K562 (cell line): Measurements from ENCODE around the gene KLHL30. TPM values are rescaled to one million over a fixed set of nuclear protein-coding genes. Genes with fewer than 3 reads are reported as not detected.
A peak's percentile ranks its signal among the peaks of the same experiment; 100 is the strongest.

Experiments used
- DACH1 ChIP-seq: fragments of 450-650 bp; IDR thresholded peaks from 2 replicates; pipeline ENCODE4 v1.6.1; 2018; ENCODE audit not compliant: partially characterized antibody
- ELF4 ChIP-seq: fragments of 450-650 bp; formaldehyde crosslinking; IDR thresholded peaks from 2 replicates; pipeline ENCODE4 v1.4.0; 2022; ENCODE audit warnings: missing genetic modification characterization
- FOXA3 ChIP-seq, 2 experiments: fragments of 450-650 bp in 1 of 2; sonication (generic) in 1 of 2; formaldehyde crosslinking; IDR thresholded peaks in 1 of 2; conservative IDR thresholded peaks in 1 of 2; 2 replicates each; pipeline versions ENCODE4 v1.4.0 to v1.8.0; 2020 to 2022; ENCODE audit warnings: mild to moderate bottlenecking in 2 of 2, missing genetic modification reagents in 1 of 2
- KLF1 ChIP-seq: fragments of 450-650 bp; IDR thresholded peaks from 2 replicates; pipeline ENCODE4 v1.6.1; 2016; ENCODE audit warnings: missing genetic modification characterization, missing compliant biosample characterization
- PHF8 ChIP-seq: fragments of 200-600 bp; sonication (generic); IDR thresholded peaks from 2 replicates; pipeline ENCODE4 v1.6.1; 2012; ENCODE audit warnings: mixed run types, mild to moderate bottlenecking, inconsistent platforms, low read length, moderate library complexity, borderline replicate concordance
- PURB ChIP-seq: sonication (generic); formaldehyde crosslinking; IDR thresholded peaks from 2 replicates; pipeline ENCODE4 v1.9.0; 2021; ENCODE audit warnings: low read depth, mild to moderate bottlenecking, missing genetic modification reagents
- RBM17 ChIP-seq: fragments of 200-400 bp; formaldehyde crosslinking; IDR thresholded peaks from 2 replicates; pipeline ENCODE4 v1.6.1; 2017; ENCODE audit warnings: low read depth, mild to moderate bottlenecking, low read length, borderline replicate concordance
- SIX5 ChIP-seq, 2 experiments: IDR thresholded peaks; 2 replicates each; pipeline ENCODE4 v1.6.1; 2011; ENCODE audit warnings: low read length in 2 of 2, borderline replicate concordance in 1 of 2, low read depth in 1 of 2, mild to moderate bottlenecking in 1 of 2, moderate library complexity in 1 of 2; ENCODE audit not compliant: insufficient read depth in 1 of 2
- ZNF282 ChIP-seq: sonication (generic); formaldehyde crosslinking; IDR thresholded peaks from 2 replicates; pipeline ENCODE4 v1.8.1; 2023; ENCODE audit warnings: missing genetic modification reagents
- ZNF780A ChIP-seq: fragments of 250-450 bp; sonication (Bioruptor Pico); IDR thresholded peaks from 2 replicates; pipeline ENCODE4 v1.5.0; 2021; ENCODE audit warnings: mild to moderate bottlenecking
- ZSCAN29 ChIP-seq: fragments of 450-650 bp; IDR thresholded peaks from 2 replicates; pipeline ENCODE4 v1.6.1; 2017
- polyA plus RNA-seq, 8 experiments: library from polyadenylated mRNA; depleted of rRNA in 4 of 8; stranded (reverse) in 5 of 8; unstranded in 3 of 8; fragments of >200 nt; fragmentation: Nextera tagmentation in 2 of 8; fragmentation: Illumina TruSeq in 1 of 8; extraction: Ambion mirVana in 2 of 8; extraction: Trizol in 1 of 8; gene quantifications; 2 replicates each; pipeline versions ENCODE4 v1.2.1 to v1.2.3, GENCODE V29; 2011 to 2014; ENCODE audit warnings: inconsistent platforms in 1 of 8, missing spikeins in 1 of 8
- total RNA-seq, 7 experiments: library from RNA; depleted of rRNA in 6 of 7; stranded (reverse); fragments of >200 nt in 6 of 7; fragmentation: Illumina TruSeq in 2 of 7; extraction: Trizol in 2 of 7; gene quantifications; 2 replicates each; pipeline versions ENCODE4 v1.2.1 to v1.2.3, GENCODE V29; 2011 to 2021; ENCODE audit warnings: low replicate concordance in 1 of 7
- TF ChIP-seq, protein P1 (sequence below), 2 experiments: IDR thresholded peaks; 2 replicates each; pipeline ENCODE4 v1.6.1; 2012; ENCODE audit warnings: improper control_type of control experiment in 2 of 2, low read depth in 2 of 2, low read length in 2 of 2, borderline replicate concordance in 1 of 2
- TF ChIP-seq, protein P2 (sequence below): fragments of 450-650 bp; formaldehyde crosslinking; IDR thresholded peaks from 2 replicates; pipeline ENCODE4 v1.4.0; 2022; ENCODE audit warnings: mild to moderate bottlenecking, moderate library complexity
- TF ChIP-seq, protein P3 (sequence below): sonication (generic); formaldehyde crosslinking; IDR thresholded peaks from 2 replicates; pipeline ENCODE4 v1.8.0; 2022; ENCODE audit warnings: missing genetic modification reagents, mild to moderate bottlenecking, moderate library complexity, borderline replicate concordance
- TF ChIP-seq, protein P4 (sequence below): sonication (generic); formaldehyde crosslinking; IDR thresholded peaks from 2 replicates; pipeline ENCODE4 v1.8.1; 2023; ENCODE audit warnings: missing genetic modification reagents, mild to moderate bottlenecking, borderline replicate concordance
- TF ChIP-seq, protein P5 (sequence below): IDR thresholded peaks from 2 replicates; pipeline ENCODE4 v1.6.1; 2011; ENCODE audit warnings: borderline replicate concordance, low read depth, mild to moderate bottlenecking, moderate library complexity, low read length; ENCODE audit not compliant: insufficient read depth, poor library complexity, severe bottlenecking

Gene KLHL30
- total and polyA plus RNA-seq, 9 of the 15 experiments (the other 6 are each of a cell fraction or from before 2014, with no cell fraction given), result 0.04 TPM; not detected in 8

DNA sequence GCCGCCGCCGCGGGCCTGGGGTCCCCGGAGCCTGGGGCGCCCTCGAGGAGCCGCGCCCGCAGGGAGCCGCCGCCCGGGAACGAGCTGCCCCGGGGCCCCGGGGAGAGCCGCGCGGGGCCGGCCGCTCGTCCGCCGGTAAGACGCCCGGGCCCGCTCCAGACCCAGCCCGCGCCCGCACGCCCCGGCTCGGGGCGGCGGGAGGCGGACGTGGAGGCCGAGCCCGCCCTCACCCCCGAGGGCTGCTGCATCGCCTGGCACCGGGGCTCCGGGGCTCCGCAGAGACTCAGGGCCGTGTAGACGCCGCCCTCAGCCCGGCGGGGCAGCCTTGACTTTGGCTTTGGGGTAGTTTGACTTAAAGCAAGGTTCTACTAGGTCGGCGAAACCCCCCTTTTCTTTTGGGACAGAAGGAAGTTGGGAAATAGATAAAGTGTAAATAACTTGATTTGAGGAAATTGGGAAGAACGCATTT is 20.6 kb downstream of the KLHL30 start (continued):
- TF ChIP-seq SIX5 (IDR thresholded peaks at IDR 0.05; ENCODE audit: borderline replicate concordance in 1 of 2, insufficient read depth in 1 of 2, low read depth in 1 of 2, low read length in 2 of 2), result no peak
- TF ChIP-seq, protein P1, sequence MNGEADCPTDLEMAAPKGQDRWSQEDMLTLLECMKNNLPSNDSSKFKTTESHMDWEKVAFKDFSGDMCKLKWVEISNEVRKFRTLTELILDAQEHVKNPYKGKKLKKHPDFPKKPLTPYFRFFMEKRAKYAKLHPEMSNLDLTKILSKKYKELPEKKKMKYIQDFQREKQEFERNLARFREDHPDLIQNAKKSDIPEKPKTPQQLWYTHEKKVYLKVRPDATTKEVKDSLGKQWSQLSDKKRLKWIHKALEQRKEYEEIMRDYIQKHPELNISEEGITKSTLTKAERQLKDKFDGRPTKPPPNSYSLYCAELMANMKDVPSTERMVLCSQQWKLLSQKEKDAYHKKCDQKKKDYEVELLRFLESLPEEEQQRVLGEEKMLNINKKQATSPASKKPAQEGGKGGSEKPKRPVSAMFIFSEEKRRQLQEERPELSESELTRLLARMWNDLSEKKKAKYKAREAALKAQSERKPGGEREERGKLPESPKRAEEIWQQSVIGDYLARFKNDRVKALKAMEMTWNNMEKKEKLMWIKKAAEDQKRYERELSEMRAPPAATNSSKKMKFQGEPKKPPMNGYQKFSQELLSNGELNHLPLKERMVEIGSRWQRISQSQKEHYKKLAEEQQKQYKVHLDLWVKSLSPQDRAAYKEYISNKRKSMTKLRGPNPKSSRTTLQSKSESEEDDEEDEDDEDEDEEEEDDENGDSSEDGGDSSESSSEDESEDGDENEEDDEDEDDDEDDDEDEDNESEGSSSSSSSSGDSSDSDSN (IDR thresholded peaks at IDR 0.05; ENCODE audit: borderline replicate concordance in 1 of 2, low read depth in 2 of 2, low read length in 2 of 2), result peak; percentile 9 to 47; a peak in 1 of 4 replicates
- peak; percentile 99 for TF ChIP-seq ZSCAN29
- TF ChIP-seq RBM17, result no peak
- TF ChIP-seq, protein P2, sequence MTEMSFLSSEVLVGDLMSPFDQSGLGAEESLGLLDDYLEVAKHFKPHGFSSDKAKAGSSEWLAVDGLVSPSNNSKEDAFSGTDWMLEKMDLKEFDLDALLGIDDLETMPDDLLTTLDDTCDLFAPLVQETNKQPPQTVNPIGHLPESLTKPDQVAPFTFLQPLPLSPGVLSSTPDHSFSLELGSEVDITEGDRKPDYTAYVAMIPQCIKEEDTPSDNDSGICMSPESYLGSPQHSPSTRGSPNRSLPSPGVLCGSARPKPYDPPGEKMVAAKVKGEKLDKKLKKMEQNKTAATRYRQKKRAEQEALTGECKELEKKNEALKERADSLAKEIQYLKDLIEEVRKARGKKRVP (CRISPR knock-in tag), result no peak
- TF ChIP-seq ELF4 (CRISPR knock-in tag), result no peak
- no peak for TF ChIP-seq PURB (CRISPR knock-in tag)
- TF ChIP-seq FOXA3 (CRISPR knock-in tag; conservative IDR thresholded peaks at IDR 0.05 in 1 of 2, IDR thresholded peaks at IDR 0.05 in 1 of 2), result no peak
- no peak for TF ChIP-seq KLF1 (tag)
- TF ChIP-seq, protein P3, sequence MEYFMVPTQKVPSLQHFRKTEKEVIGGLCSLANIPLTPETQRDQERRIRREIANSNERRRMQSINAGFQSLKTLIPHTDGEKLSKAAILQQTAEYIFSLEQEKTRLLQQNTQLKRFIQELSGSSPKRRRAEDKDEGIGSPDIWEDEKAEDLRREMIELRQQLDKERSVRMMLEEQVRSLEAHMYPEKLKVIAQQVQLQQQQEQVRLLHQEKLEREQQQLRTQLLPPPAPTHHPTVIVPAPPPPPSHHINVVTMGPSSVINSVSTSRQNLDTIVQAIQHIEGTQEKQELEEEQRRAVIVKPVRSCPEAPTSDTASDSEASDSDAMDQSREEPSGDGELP (CRISPR knock-in tag), result no peak
- no peak for TF ChIP-seq DACH1
- no peak for TF ChIP-seq ZNF282
- TF ChIP-seq PHF8, result peak; percentile 34; the same call in 1 of the 2 replicates
- no peak for TF ChIP-seq ZNF780A (CRISPR knock-in tag)
- TF ChIP-seq, protein P4, sequence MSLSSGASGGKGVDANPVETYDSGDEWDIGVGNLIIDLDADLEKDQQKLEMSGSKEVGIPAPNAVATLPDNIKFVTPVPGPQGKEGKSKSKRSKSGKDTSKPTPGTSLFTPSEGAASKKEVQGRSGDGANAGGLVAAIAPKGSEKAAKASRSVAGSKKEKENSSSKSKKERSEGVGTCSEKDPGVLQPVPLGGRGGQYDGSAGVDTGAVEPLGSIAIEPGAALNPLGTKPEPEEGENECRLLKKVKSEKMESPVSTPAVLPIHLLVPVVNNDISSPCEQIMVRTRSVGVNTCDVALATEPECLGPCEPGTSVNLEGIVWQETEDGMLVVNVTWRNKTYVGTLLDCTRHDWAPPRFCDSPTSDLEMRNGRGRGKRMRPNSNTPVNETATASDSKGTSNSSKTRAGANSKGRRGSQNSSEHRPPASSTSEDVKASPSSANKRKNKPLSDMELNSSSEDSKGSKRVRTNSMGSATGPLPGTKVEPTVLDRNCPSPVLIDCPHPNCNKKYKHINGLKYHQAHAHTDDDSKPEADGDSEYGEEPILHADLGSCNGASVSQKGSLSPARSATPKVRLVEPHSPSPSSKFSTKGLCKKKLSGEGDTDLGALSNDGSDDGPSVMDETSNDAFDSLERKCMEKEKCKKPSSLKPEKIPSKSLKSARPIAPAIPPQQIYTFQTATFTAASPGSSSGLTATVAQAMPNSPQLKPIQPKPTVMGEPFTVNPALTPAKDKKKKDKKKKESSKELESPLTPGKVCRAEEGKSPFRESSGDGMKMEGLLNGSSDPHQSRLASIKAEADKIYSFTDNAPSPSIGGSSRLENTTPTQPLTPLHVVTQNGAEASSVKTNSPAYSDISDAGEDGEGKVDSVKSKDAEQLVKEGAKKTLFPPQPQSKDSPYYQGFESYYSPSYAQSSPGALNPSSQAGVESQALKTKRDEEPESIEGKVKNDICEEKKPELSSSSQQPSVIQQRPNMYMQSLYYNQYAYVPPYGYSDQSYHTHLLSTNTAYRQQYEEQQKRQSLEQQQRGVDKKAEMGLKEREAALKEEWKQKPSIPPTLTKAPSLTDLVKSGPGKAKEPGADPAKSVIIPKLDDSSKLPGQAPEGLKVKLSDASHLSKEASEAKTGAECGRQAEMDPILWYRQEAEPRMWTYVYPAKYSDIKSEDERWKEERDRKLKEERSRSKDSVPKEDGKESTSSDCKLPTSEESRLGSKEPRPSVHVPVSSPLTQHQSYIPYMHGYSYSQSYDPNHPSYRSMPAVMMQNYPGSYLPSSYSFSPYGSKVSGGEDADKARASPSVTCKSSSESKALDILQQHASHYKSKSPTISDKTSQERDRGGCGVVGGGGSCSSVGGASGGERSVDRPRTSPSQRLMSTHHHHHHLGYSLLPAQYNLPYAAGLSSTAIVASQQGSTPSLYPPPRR (CRISPR knock-in tag), result no peak
- TF ChIP-seq, protein P5, sequence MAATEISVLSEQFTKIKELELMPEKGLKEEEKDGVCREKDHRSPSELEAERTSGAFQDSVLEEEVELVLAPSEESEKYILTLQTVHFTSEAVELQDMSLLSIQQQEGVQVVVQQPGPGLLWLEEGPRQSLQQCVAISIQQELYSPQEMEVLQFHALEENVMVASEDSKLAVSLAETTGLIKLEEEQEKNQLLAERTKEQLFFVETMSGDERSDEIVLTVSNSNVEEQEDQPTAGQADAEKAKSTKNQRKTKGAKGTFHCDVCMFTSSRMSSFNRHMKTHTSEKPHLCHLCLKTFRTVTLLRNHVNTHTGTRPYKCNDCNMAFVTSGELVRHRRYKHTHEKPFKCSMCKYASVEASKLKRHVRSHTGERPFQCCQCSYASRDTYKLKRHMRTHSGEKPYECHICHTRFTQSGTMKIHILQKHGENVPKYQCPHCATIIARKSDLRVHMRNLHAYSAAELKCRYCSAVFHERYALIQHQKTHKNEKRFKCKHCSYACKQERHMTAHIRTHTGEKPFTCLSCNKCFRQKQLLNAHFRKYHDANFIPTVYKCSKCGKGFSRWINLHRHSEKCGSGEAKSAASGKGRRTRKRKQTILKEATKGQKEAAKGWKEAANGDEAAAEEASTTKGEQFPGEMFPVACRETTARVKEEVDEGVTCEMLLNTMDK, result no peak
